ENCODE results near the gene PPIE.
"Not testable (repeated sequence)": the region's sequence is repeated elsewhere in the genome, so short reads cannot be mapped to it uniquely, and the experiment has no call there.

GRCh38 chr1:39798859-39799769 lies 60.4 kb downstream of the PPIE start:
- not testable (repeated sequence) for TF ChIP-seq CTCF (IDR thresholded peaks at IDR 0.05); EZH2 (IDR thresholded peaks at IDR 0.05; ENCODE audit: borderline replicate concordance, insufficient read depth, low read depth, low read length, poor library complexity, severe bottlenecking)

All from B cell (primary cell).